B cell (primary cell): ENCODE measurements around the gene SOHLH1.

ENCODE experiments used
- EZH2 ChIP-seq: IDR thresholded peaks from 2 replicates; pipeline ENCODE4 v1.6.1; 2012; ENCODE audit warnings: borderline replicate concordance, low read depth, mild to moderate bottlenecking, moderate library complexity, low read length; ENCODE audit not compliant: insufficient read depth, poor library complexity, severe bottlenecking
- TF ChIP-seq, protein P1 (sequence below): fragments of 200-600 bp; IDR thresholded peaks from one replicate; pipeline ENCODE4 v1.8.0; 2022; ENCODE audit warnings: antibody characterized with exemption, mild to moderate bottlenecking

DNA sequence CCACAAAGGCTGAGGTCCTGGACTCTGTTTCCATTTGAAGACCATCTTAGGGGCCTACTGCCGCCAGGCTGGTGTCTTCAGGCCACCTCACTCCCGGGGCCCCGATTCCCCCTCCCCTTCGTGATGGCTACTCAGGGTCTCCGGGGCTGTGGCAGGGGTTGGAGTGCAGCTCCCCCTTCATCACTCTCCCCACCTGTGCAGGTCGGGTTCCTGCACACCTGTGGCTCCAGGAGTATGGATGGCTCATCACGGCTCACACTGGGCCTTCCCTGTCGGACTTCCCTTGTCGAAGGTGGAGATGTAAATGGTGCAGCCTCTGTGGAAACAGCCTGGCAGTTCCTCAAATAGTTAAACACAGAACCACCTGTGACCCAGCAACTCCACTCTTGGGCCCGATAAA, 24.3 kb downstream of the SOHLH1 start:
- TF ChIP-seq, protein P1, sequence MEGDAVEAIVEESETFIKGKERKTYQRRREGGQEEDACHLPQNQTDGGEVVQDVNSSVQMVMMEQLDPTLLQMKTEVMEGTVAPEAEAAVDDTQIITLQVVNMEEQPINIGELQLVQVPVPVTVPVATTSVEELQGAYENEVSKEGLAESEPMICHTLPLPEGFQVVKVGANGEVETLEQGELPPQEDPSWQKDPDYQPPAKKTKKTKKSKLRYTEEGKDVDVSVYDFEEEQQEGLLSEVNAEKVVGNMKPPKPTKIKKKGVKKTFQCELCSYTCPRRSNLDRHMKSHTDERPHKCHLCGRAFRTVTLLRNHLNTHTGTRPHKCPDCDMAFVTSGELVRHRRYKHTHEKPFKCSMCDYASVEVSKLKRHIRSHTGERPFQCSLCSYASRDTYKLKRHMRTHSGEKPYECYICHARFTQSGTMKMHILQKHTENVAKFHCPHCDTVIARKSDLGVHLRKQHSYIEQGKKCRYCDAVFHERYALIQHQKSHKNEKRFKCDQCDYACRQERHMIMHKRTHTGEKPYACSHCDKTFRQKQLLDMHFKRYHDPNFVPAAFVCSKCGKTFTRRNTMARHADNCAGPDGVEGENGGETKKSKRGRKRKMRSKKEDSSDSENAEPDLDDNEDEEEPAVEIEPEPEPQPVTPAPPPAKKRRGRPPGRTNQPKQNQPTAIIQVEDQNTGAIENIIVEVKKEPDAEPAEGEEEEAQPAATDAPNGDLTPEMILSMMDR, result no peak
- no peak for TF ChIP-seq EZH2
